Smooth muscle cell (in vitro differentiated cells): Measurements from ENCODE around the gene MCF2L2. TPM values are rescaled to one million over a fixed set of nuclear protein-coding genes. Genes with fewer than 3 reads are reported as not detected.

Source experiments
- DNase-seq: peaks from one replicate; lab custom pipeline; 2025; ENCODE audit not compliant: unreplicated experiment; lab: John Stamatoyannopoulos, UW
- H2AFZ ChIP-seq: fragments of 200-600 bp; sonication (generic); 2 replicates; pipeline ENCODE4 v1.6.0; 2016; ENCODE audit warnings: antibody characterized with exemption, low read depth, mild to moderate bottlenecking
- H3F3A ChIP-seq: fragments of 200-600 bp; sonication (generic); 2 replicates; pipeline ENCODE4 v1.6.0; 2017; ENCODE audit warnings: antibody characterized with exemption, low read depth
- H3K27ac ChIP-seq: fragments of 200-600 bp; sonication (generic); 2 replicates; pipeline ENCODE4 v1.5.1; 2016; ENCODE audit warnings: low read depth, mild to moderate bottlenecking
- H3K27me3 ChIP-seq: fragments of 200-600 bp; sonication (generic); 2 replicates; pipeline ENCODE4 v1.6.1; 2016; ENCODE audit warnings: low read depth, mild to moderate bottlenecking
- H3K36me3 ChIP-seq: fragments of 200-600 bp; sonication (generic); 2 replicates; pipeline ENCODE4 v1.5.1; 2016; ENCODE audit warnings: low read depth
- H3K4me1 ChIP-seq: fragments of 200-600 bp; sonication (generic); 2 replicates; pipeline ENCODE4 v1.5.1; 2016; ENCODE audit warnings: low read depth
- H3K4me2 ChIP-seq: fragments of 200-600 bp; sonication (generic); 2 replicates; pipeline ENCODE4 v1.6.0; 2016; ENCODE audit warnings: mild to moderate bottlenecking
- H3K4me3 ChIP-seq: fragments of 200-600 bp; sonication (generic); 2 replicates; pipeline ENCODE4 v1.5.1; 2016; ENCODE audit warnings: mild to moderate bottlenecking
- H3K79me2 ChIP-seq: fragments of 200-600 bp; sonication (generic); 2 replicates; pipeline ENCODE4 v1.6.0; 2016; ENCODE audit warnings: low read depth, mild to moderate bottlenecking
- H3K9ac ChIP-seq: fragments of 200-600 bp; sonication (generic); 2 replicates; pipeline ENCODE4 v1.6.0; 2016; ENCODE audit warnings: low read depth
- H3K9me3 ChIP-seq: fragments of 200-600 bp; sonication (generic); replicated peaks from 2 replicates; pipeline ENCODE4 v1.5.1; 2016; ENCODE audit warnings: low read depth
- H4K20me1 ChIP-seq: fragments of 200-600 bp; sonication (generic); 2 replicates; pipeline ENCODE4 v1.6.0; 2016; ENCODE audit warnings: low read depth
- WGBS: methylation state at CpG from one replicate; pipeline ENCODE4 v1.1.7; 2016; ENCODE audit warnings: low lambda C conversion rate; 5-methylcytosine and 5-hydroxymethylcytosine counted together
- polyA plus RNA-seq: library from polyadenylated mRNA; unstranded; fragments of >200 nt; fragmentation: Nextera tagmentation; extraction: Ambion mirVana; gene quantifications from 2 replicates; pipeline ENCODE4 v1.2.1, GENCODE V29; 2016
- total RNA-seq: library from RNA; depleted of rRNA; stranded (reverse); fragments of >200 nt; gene quantifications from 2 replicates; pipeline ENCODE4 v1.2.3, GENCODE V29; 2014
- TF ChIP-seq, protein P1 (sequence below): fragments of 200-600 bp; sonication (generic); IDR thresholded peaks from 2 replicates; pipeline ENCODE4 v1.5.1; 2017; ENCODE audit warnings: borderline replicate concordance, mild to moderate bottlenecking, antibody characterized with exemption; ENCODE audit not compliant: insufficient read depth, poor library complexity, severe bottlenecking

Gene MCF2L2
- total and polyA plus RNA-seq, 2 experiments from 2014 or later, result 0.09 TPM; not detected in 1

DNA sequence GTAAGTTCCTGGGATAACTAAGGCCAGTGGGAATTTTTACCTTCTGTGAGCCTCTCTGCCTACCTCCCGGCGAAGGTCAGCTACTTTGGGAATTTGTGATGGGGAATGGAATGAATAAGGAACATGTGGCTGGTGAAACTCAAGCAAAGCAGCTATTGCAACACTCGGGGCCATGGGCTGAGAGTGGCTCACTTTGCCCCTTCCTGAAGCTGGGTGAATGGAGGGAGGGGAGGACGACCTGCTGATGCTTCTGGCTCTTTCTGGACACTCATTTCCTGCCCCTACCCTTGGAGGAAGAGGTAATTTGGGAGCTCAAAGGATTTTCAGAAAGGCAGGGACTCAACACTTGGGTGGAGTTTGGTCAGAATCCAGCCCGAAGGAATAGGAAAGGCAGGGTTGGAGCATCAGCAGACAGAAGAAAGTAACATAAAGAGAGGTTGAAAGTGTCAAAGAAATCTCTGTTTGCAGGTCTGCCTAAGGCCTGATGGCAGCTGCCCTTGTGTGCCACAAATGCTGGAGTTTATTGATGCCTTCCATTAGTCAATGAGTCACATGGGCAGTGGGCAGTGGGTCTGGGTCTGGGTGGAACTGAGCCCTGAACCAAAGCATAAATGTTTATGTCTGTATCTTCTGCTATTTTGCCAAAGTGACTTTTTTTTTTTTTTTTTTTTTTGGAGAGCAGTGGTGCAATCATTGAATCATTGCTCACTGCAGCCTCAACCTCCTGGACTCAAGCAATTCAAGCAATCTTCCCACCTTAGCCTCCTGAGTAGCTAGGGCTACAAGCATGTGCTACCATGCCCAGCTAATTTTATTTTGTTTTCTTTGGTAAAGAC is 278.3 kb downstream of the MCF2L2 start:
- Histone ChIP-seq H3K79me2 (no peaks in the 10 kb centered on the region), H3K9me3 (no peaks in the 10 kb centered on the region), H3K9ac (no peak overlapping the region), H3F3A (no peaks in the 10 kb centered on the region), H2AFZ (no peak overlapping the region), H3K36me3 (no peaks in the 10 kb centered on the region), H3K27ac (no peak overlapping the region), H3K4me3 (no peak overlapping the region), H4K20me1 (no peaks in the 10 kb centered on the region), H3K27me3 (no peaks in the 10 kb centered on the region), H3K4me1 (no peaks in the 10 kb centered on the region), H3K4me2 (no peak overlapping the region)
- DNase-seq, result no peak
- TF ChIP-seq, protein P1, sequence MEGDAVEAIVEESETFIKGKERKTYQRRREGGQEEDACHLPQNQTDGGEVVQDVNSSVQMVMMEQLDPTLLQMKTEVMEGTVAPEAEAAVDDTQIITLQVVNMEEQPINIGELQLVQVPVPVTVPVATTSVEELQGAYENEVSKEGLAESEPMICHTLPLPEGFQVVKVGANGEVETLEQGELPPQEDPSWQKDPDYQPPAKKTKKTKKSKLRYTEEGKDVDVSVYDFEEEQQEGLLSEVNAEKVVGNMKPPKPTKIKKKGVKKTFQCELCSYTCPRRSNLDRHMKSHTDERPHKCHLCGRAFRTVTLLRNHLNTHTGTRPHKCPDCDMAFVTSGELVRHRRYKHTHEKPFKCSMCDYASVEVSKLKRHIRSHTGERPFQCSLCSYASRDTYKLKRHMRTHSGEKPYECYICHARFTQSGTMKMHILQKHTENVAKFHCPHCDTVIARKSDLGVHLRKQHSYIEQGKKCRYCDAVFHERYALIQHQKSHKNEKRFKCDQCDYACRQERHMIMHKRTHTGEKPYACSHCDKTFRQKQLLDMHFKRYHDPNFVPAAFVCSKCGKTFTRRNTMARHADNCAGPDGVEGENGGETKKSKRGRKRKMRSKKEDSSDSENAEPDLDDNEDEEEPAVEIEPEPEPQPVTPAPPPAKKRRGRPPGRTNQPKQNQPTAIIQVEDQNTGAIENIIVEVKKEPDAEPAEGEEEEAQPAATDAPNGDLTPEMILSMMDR, result no peak
- 75% methylated on average over 5 of the region's 5 CpGs for WGBS

DNA sequence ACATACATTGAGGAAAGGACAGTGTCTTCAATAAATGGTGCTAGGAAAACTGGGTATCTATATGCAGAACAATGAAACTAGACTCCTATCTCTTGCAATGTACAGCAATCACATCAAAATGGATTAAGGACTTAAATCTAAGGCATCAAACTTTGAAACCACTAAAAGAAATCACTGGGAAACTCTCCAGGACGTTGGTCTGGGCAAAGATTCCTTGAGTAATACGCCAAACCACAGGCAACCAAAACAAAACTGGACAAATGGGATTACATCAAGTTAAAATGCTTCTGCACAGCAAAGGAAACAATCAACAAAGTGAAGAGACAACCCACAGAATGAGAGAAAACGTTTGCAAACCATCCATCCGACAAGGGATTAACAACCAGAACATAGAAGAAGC is 280.4 kb downstream of the MCF2L2 start:
- TF ChIP-seq, protein P1, result no peak
- Histone ChIP-seq H3K27me3 (no peaks in the 10 kb centered on the region), H4K20me1 (no peaks in the 10 kb centered on the region), H3K4me2 (no peak overlapping the region), H3K79me2 (no peaks in the 10 kb centered on the region), H3K36me3 (no peaks in the 10 kb centered on the region), H3K9me3 (no peaks in the 10 kb centered on the region), H3K27ac (no peak overlapping the region), H3F3A (no peaks in the 10 kb centered on the region), H3K4me3 (no peak overlapping the region), H3K4me1 (no peaks in the 10 kb centered on the region), H2AFZ (no peak overlapping the region), H3K9ac (no peak overlapping the region)
- no peak for DNase-seq
- WGBS, result 48% methylated on average over 4 of the region's 4 CpGs

DNA sequence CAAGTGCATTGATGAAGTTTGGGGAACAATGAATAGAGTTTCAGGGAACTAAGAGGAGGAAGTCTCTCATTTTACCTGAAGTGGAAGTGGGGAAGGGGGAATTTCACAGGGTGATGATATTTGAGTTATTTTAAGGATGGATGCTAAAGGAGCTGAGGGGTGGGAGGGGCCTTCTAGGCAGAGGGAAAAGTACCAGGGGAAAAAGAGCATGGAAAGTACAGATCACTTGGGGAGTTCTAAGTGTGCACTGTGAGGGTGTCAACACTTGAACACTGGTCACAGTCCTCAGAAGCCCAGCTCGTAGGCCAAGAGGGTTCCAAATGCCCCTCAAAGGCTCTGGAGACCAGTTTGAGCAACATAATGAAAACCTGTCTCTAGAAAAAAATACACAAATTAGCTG is 284.1 kb downstream of the MCF2L2 start:
- Histone ChIP-seq H3K27ac (no peak overlapping the region), H3K27me3 (no peaks in the 10 kb centered on the region), H3K79me2 (no peaks in the 10 kb centered on the region), H3K4me1 (no peaks in the 10 kb centered on the region), H4K20me1 (no peaks in the 10 kb centered on the region), H3F3A (no peaks in the 10 kb centered on the region), H3K9me3 (no peaks in the 10 kb centered on the region), H3K36me3 (no peaks in the 10 kb centered on the region), H3K4me3 (no peak overlapping the region), H3K9ac (no peak overlapping the region), H2AFZ (no peak overlapping the region), H3K4me2 (no peak overlapping the region)
- DNase-seq, result no peak
- TF ChIP-seq, protein P1, result no peak
- WGBS, result 29% methylated on average over 1 of the region's 1 CpG

DNA sequence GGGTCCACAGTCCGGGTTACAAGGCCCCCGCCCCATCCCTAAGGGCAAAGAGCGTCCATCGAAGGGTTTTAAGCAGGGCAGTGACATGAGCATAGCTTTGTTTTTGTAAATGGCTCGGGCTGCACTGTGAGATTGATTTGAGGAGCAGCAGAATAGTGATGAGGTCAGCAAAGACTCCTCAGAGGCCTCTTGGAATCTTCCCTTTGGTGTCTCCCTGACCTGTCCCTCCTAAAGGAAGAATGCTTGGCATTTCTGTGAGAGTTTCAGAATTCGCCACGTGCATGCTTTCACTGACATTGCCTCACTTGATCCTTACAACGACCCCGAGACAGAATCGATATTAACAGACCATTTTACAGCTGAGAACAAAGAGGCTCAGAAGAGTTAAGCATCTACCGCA is 286.2 kb downstream of the MCF2L2 start:
- Histone ChIP-seq H3K27ac (no peak overlapping the region), H3K9ac (no peak overlapping the region), H4K20me1 (no peaks in the 10 kb centered on the region), H3F3A (no peaks in the 10 kb centered on the region), H3K4me3 (no peak overlapping the region), H3K4me1 (no peaks in the 10 kb centered on the region), H2AFZ (no peak overlapping the region), H3K36me3 (no peaks in the 10 kb centered on the region), H3K9me3 (no peaks in the 10 kb centered on the region), H3K79me2 (no peaks in the 10 kb centered on the region), H3K27me3 (no peaks in the 10 kb centered on the region), H3K4me2 (no peak overlapping the region)
- TF ChIP-seq, protein P1, result no peak
- WGBS, result 66% methylated on average over 11 of the region's 11 CpGs
- no peak for DNase-seq
